CD4-positive, alpha-beta T cell treated with Interleukin-4 for 1 hour (primary cell): ENCODE results near the gene RIPK1.
"Not testable (repeated sequence)": the region's sequence is repeated elsewhere in the genome, so short reads cannot be mapped to it uniquely, and the experiment has no call there.

ENCODE experiments used
- DNase-seq, 2 donors: peaks; one replicate each; pipeline ENCODE4 v3.0.0-alpha.2; 2020 to 2022

RIPK1 gene

GRCh38 chr6:3068329-3069214 is at the start of gene RIPK1:
TSS of gene RIPK1 (plus strand) at chr6:3068494. CDS start at chr6:3076824, 8,330 bp downstream.
- peak; percentile 94 to 95 for DNase-seq

- DNase-seq: no peak
Measured at GRCh38 chr6:3019065-3019464, 49.2 kb upstream of the RIPK1 start.

- DNase-seq: no peak
Measured at GRCh38 chr6:3019749-3020320, 48.5 kb upstream of the RIPK1 start.

GRCh38 chr6:3020976-3021598 is 47.2 kb upstream of the RIPK1 start:
- DNase-seq: not testable (repeated sequence)

GRCh38 chr6:3022765-3023662 is 45.3 kb upstream of the RIPK1 start:
- peak in 1 of 2 donors; percentile 34 for DNase-seq

GRCh38 chr6:3023663-3024483 is 44.4 kb upstream of the RIPK1 start:
- peak; percentile 83 to 88 for DNase-seq

GRCh38 chr6:3026791-3027626 is 41.3 kb upstream of the RIPK1 start:
- peak; percentile 41 to 75 for DNase-seq

GRCh38 chr6:3028156-3028555 is 40.1 kb upstream of the RIPK1 start:
- DNase-seq: not testable (repeated sequence)

- no peak for DNase-seq
Measured at GRCh38 chr6:3031857-3032640, 36.2 kb upstream of the RIPK1 start.

- no peak for DNase-seq
Measured at GRCh38 chr6:3032986-3033385, 35.3 kb upstream of the RIPK1 start.

- no peak for DNase-seq
Measured at GRCh38 chr6:3033652-3034051, 34.6 kb upstream of the RIPK1 start.

GRCh38 chr6:3035397-3035796 is 32.9 kb upstream of the RIPK1 start:
- DNase-seq: no peak

- DNase-seq: no peak
Measured at GRCh38 chr6:3036861-3037637, 31.2 kb upstream of the RIPK1 start.

GRCh38 chr6:3037638-3038365 is 30.5 kb upstream of the RIPK1 start:
- no peak for DNase-seq

GRCh38 chr6:3039384-3039783 is 28.9 kb upstream of the RIPK1 start:
- no peak for DNase-seq

GRCh38 chr6:3041147-3041546 is 27.1 kb upstream of the RIPK1 start:
- DNase-seq: no peak

GRCh38 chr6:3041606-3042005 is 26.7 kb upstream of the RIPK1 start:
- DNase-seq: no peak

- no peak for DNase-seq
Measured at GRCh38 chr6:3045369-3045768, 22.9 kb upstream of the RIPK1 start.

GRCh38 chr6:3045777-3046176 is 22.5 kb upstream of the RIPK1 start:
- DNase-seq: no peak
